IPS DF 6.9 (cell line): ENCODE measurements around the gene PIGL.
"Not testable (repeated sequence)": the region's sequence is repeated elsewhere in the genome, so short reads cannot be mapped to it uniquely, and the experiment has no call there.

Experiments
- DNase-seq: peaks from one replicate; pipeline ENCODE4 v3.0.0-alpha.2; 2013; ENCODE audit warnings: low read depth, low spot score
- H3K27ac ChIP-seq: one replicate; pipeline ENCODE4 v1.5.1; 2013; ENCODE audit warnings: low read length, control low read depth
- H3K27me3 ChIP-seq: 2 replicates; pipeline ENCODE4 v1.6.1; 2013; ENCODE audit warnings: mild to moderate bottlenecking, low read length; ENCODE audit not compliant: control insufficient read depth, insufficient read depth
- H3K36me3 ChIP-seq: 2 replicates; pipeline ENCODE4 v1.6.1; 2013; ENCODE audit warnings: low read length; ENCODE audit not compliant: control insufficient read depth, insufficient read depth
- H3K4me1 ChIP-seq: 2 replicates; pipeline ENCODE4 v1.6.1; 2013; ENCODE audit warnings: low read length; ENCODE audit not compliant: control insufficient read depth, insufficient read depth
- H3K4me3 ChIP-seq: 2 replicates; pipeline ENCODE4 v1.5.1; 2013; ENCODE audit warnings: mild to moderate bottlenecking, low read length
- H3K9me3 ChIP-seq: 2 replicates; pipeline ENCODE4 v1.6.1; 2013; ENCODE audit warnings: low read length, inconsistent platforms; ENCODE audit not compliant: control insufficient read depth, insufficient read depth
- WGBS: extraction: QIAGEN DNeasy Blood & Tissue Kit; methylation state at CpG from one replicate; pipeline ENCODE4 v1.1.7; 2013; ENCODE audit warnings: mixed read lengths, missing lambda C conversion rate; ENCODE audit not compliant: insufficient read length, insufficient coverage; 5-methylcytosine and 5-hydroxymethylcytosine counted together

Gene PIGL

DNA sequence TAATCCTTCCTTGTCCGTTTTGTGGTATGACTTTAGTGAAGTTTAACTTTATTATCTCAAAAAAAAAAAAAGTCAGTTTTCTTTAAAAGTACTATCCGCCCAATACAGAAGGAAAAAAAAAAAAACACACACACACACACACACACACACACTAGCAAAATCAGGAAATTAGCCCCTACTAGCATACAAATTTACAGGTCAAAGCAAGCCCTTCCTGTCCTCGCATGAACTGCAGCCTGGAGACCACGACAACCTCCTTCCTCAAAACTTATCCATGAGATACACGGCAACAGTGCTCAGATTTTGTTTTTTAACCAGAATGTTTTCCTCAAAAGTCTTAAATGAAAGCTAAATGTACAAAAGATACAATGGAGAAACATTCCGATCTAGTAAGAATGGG is 17.9 kb upstream of the PIGL start:
- DNase-seq: peak; percentile 5
- H3K9me3 ChIP-seq: no peaks in the 10 kb centered on the region
- H3K36me3 ChIP-seq: no peaks in the 10 kb centered on the region; the same call in 1 of the 2 replicates
- no peak overlapping the region for H3K27ac ChIP-seq
- no peak overlapping the region for H3K4me3 ChIP-seq
- WGBS: no CpG with 5 or more reads among the region's 6 CpGs
- no peaks in the 10 kb centered on the region for H3K27me3 ChIP-seq
- no peaks in the 10 kb centered on the region for H3K4me1 ChIP-seq

DNA sequence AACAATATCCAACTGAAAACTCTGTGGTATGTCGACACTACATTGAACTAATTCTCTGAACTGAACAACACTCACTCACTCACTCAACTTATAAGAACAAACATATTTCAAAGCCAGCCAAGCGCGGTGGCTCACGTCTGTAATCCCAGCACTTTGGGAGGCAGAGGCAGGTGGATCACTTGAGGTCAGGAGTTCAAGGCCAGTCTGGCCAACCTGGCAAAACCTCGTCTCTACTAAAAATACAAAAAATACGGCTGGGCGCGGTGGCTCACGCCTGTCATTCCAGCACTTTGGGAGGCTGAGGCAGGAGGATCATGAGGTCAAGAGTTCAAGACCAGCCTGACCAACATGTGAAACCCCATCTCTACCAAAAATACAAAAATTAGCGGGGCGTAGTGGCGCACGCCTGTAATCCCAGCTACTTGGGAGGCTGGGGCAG is 15.3 kb upstream of the PIGL start:
- not testable (repeated sequence) for H3K36me3 ChIP-seq, H3K9me3 ChIP-seq, H3K27ac ChIP-seq, H3K4me3 ChIP-seq, H3K4me1 ChIP-seq, DNase-seq, H3K27me3 ChIP-seq
- no CpG with 5 or more reads among the region's 13 CpGs for WGBS

DNA sequence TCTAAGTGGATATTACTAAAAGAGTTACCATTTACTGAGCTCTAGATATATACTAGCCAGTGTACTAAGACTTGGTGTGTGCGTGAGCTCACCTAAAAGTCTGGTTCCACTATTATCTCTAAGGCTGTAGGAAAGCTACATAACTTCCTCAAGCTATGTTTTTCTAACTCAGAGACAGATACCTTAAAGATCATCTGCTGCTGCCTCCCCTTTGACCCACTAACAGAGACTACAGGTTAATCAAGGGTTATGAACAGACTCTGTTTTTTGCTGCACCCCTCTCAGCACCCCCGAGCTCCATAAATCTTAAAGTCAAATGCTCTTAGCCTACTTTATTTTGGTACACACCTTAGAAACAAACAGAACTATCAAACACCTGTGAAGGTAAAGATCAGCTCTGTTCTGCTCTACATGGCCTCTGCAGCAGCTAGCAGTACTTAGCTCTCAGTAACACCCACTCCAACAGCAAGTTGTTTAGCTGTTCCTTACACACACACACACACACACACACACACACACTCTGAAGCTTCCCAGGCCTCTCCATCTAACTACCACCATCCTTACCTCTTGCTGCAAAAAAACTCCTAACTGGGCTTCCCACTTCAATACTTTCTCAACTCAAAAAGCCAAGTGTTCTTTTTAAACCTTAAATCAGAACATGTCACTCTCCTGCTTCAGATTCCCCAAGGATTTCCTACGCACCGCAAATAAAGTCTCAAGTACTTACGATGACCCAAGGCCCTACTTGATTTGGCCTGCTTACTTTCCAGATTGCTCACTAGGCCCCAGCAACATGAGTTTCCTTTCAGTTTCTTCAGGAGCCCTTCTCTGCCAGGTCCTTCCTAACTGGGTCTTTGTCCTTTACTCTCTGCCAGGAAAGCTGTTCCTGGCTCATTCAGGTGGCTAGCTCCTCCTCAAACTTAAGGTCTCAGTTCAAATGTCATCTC is 14.2 kb upstream of the PIGL start:
- H3K4me1 ChIP-seq, DNase-seq, H3K4me3 ChIP-seq, H3K9me3 ChIP-seq, H3K27me3 ChIP-seq, H3K27ac ChIP-seq, H3K36me3 ChIP-seq: not testable (repeated sequence)
- WGBS: no CpG with 5 or more reads among the region's 5 CpGs

DNA sequence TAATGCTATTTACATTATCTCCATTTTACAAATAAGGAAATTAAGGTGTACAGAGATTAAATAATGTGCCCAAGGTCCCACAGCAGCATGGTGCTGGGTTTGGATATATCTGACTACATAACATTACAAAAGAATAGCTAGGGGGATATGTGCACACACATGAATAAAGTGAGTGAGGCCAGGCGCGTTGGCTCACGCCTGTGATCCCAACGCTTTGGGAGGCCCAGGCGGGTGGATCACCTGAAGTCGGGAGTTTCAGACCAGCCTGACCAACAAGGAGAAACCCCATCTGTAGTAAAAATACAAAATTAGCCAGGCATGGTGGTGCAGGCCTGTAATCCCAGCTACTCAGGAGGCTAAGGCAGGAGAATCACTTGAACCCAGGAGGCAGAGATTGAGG is 12.2 kb upstream of the PIGL start:
- not testable (repeated sequence) for H3K27me3 ChIP-seq, H3K36me3 ChIP-seq, H3K4me3 ChIP-seq, H3K4me1 ChIP-seq, H3K27ac ChIP-seq, DNase-seq, H3K9me3 ChIP-seq
- no CpG with 5 or more reads among the region's 6 CpGs for WGBS

DNA sequence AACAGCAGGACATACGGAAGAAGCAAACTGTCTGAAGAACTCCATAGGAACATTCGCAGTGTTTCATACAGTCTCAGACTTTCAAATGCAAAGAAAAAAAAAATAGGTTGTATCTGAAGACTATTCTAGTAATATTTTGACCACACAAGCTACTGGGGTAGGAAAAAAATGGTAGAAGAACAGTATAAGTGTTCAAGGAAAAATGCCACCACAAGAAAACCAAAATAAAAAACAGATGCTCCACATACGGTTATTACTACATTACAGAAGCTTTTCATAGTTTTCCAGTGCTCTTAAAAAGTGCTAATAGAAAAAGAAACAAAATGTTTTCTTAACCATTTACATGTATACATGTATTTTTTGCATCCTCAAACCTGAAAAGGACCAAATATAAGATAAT is 5.4 kb upstream of the PIGL start:
- H3K27ac ChIP-seq: no peak overlapping the region
- no peaks in the 10 kb centered on the region for H3K4me1 ChIP-seq
- no peaks in the 10 kb centered on the region; the same call in 1 of the 2 replicates for H3K36me3 ChIP-seq
- no peaks in the 10 kb centered on the region for H3K27me3 ChIP-seq
- no peaks in the 10 kb centered on the region for H3K9me3 ChIP-seq
- H3K4me3 ChIP-seq: no peak overlapping the region
- no CpG with 5 or more reads among the region's 3 CpGs for WGBS
- DNase-seq: no peak

DNA sequence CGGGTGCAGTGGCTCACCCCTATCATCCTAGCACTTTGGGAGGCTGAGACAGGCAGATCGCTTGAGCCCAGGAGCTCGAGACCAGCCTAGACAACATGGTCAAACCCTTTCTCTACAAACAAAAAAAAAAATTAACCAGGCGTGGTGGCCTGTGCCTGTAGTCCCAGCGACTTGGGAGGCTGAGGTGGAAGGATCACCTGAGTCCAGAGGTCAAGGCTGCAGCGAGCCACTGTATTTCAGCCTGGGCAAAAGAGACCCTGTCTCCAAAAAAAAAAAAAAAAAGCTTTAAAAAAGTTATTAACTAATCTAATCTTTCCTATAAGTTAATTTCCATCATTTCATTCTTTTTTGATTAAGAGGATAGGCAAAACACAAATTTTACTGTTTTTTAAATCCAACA is 4.2 kb upstream of the PIGL start:
- DNase-seq: no peak
- Histone ChIP-seq H3K4me1 (no peaks in the 10 kb centered on the region), H3K4me3 (no peak overlapping the region), H3K9me3 (no peaks in the 10 kb centered on the region), H3K27me3 (no peaks in the 10 kb centered on the region), H3K36me3 (no peaks in the 10 kb centered on the region; the same call in 1 of the 2 replicates), H3K27ac (no peak overlapping the region)
- WGBS: no CpG with 5 or more reads among the region's 6 CpGs

DNA sequence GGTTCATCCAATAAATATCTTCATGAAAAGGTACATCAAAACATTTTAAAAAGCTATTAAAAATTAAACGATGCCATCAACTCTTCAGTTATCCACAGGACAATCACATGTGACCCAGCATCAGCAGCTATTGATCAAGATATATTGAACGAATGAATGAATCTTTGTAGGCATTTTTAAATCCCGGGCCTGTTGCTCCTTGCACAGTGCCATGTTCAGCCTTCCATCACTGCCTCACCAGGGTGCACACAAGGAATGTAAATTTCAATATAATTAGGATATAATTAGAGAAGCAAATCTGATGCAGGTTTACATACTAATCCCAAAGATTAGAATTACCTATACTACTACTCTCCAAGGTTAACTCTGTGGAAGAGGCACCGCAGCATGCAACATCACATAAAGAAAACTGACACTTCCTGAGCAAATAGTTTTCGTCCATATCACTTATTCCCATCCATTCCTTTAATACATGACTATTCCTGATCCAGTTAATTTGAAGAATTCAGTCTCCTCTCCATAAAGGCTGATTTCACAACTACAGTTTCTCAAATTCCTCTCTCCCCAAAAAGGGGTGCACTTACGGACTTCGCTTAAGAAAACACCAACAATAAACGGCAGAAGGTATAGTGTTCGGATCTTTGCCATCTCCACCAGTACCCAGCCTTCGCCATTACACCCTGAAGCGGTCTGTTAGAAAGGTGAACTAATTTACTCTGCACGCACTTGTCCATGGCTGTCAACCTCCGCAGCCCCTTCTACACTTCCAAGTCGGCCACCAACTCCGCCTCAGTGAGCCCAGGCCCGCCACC is 2.6 kb upstream of the PIGL start:
- no peak for DNase-seq
- no peaks in the 10 kb centered on the region for H3K9me3 ChIP-seq
- H3K27ac ChIP-seq: no peak overlapping the region
- no peaks in the 10 kb centered on the region for H3K27me3 ChIP-seq
- peak overlapping the region; percentile 94 for H3K4me3 ChIP-seq
- H3K36me3 ChIP-seq: no peaks in the 10 kb centered on the region; the same call in 1 of the 2 replicates
- no CpG with 5 or more reads among the region's 16 CpGs for WGBS
- no peaks in the 10 kb centered on the region for H3K4me1 ChIP-seq

DNA sequence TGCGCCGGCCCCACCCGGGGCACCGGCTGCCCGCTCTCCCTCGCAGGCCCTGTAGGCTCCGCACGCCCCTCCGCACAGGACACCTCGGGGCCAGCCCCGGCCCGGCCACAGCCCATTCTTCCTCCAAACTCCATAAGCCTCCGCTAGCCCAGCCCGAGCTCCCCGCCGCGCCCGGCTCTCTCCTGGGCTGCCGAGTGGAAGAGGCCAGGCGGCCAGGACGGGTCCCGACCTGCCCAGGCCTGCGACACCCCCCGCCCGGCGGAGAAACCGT is 2.1 kb upstream of the PIGL start:
- no peak for DNase-seq
- H3K36me3 ChIP-seq: no peaks in the 10 kb centered on the region; the same call in 1 of the 2 replicates
- no peaks in the 10 kb centered on the region for H3K27me3 ChIP-seq
- H3K4me1 ChIP-seq: no peaks in the 10 kb centered on the region
- WGBS: no CpG with 5 or more reads among the region's 27 CpGs
- H3K27ac ChIP-seq: no peak overlapping the region
- H3K9me3 ChIP-seq: no peaks in the 10 kb centered on the region
- H3K4me3 ChIP-seq: peak overlapping the region; percentile 94

DNA sequence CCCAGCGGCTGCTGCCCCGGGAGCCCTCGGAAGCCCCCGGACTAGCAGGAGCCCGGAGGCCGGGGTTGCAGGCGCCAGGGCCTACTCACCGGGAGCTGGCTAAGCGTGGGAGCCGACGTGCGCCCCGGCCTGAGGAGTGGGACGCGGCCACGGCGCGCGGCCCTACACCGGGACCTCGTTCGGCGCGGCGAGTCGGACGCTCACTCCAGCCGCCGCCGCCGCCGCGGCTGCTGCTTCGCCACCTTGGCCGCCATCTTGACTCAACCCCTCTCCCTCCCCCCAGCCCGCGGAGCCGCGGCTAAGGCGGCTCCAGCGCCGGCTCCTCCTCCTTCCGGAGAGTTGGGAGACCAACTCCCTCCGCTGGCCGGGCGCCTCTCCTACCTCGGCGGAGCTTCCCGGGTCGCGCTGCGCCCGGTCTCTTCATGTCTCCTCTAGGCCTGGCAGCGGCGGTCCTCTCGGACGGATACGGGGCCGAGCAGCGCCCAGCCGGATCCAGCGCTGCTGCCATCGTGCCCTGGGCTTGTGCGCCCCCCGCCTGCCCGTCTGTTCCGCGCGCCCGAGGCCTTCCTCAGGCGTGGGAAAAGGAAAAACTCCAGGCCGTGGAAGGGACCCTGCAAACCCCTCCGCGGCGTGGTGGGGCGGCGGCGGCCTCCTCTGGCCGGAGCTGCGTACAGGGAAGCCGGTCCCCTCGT is 1.6 kb upstream of the PIGL start, which contains the start of gene NCOR1:
NCOR1 (minus strand) TSS at position 262 of the 692 bp plus-strand sequence. CDS start 20,965 bp downstream, outside the sequence.
- H3K27ac ChIP-seq: no peak within 1 kb of the TSS
- no CpG with 5 or more reads among the region's 82 CpGs for WGBS
- peak; percentile 72 for DNase-seq
- H3K27me3 ChIP-seq: no peaks in the 10 kb centered on the region
- H3K9me3 ChIP-seq: no peaks in the 10 kb centered on the region
- no peaks in the 10 kb centered on the region for H3K4me1 ChIP-seq
- H3K4me3 ChIP-seq: peak within 1 kb of the TSS; percentile 94
- H3K36me3 ChIP-seq: no peaks in the 10 kb centered on the region; the same call in 1 of the 2 replicates

DNA sequence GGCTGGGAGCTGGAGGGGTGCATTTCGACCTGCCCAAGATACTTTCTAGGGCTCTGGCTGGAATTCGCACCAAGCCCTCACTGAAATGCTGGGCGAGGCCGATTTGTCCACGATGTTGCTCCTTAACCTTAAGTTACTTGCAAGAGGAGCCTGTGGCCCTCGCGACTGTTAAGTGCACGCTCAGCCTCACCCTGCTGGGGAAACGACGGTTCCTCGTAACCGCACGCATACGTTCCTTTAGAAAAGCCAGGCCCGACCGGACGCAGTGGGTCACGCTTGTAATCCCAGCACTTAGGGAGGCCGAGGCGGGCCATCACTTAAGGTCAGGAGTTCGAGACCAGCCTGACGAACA is 1.1 kb upstream of the PIGL start:
- Histone ChIP-seq H3K9me3 (no peaks in the 10 kb centered on the region), H3K4me1 (no peaks in the 10 kb centered on the region), H3K36me3 (no peaks in the 10 kb centered on the region; the same call in 1 of the 2 replicates), H3K27ac (no peak overlapping the region), H3K27me3 (no peaks in the 10 kb centered on the region), H3K4me3 (peak overlapping the region; percentile 94; the same call in 1 of the 2 replicates)
- peak; percentile 29 for DNase-seq
- no CpG with 5 or more reads among the region's 22 CpGs for WGBS
